NOMO-1 treated with DMSO at 0.1 percent for 48 hours (cell line): ENCODE results near the gene LGALS3BP.

Source experiments
- DNase-seq: peaks from one replicate; lab custom pipeline; 2025; ENCODE audit not compliant: unreplicated experiment; lab: John Stamatoyannopoulos, UW

Gene LGALS3BP

GRCh38 chr17:78921437-78921971, 58.2 kb downstream of the LGALS3BP start:
- DNase-seq: no peak
